Ammon's horn (tissue), 1 donor: Measurements from ENCODE around the gene C5orf15.
"Not testable (repeated sequence)": the region's sequence is repeated elsewhere in the genome, so short reads cannot be mapped to it uniquely, and the experiment has no call there.

ENCODE experiments used
- DNase-seq: peaks from one replicate; pipeline ENCODE4 v3.0.0-alpha.2; 2016; ENCODE audit warnings: low spot score

Gene C5orf15

GRCh38 chr5:133937628-133938027 lies 30.8 kb downstream of the C5orf15 start:
- DNase-seq: not testable (repeated sequence)

GRCh38 chr5:133936651-133937015 lies 31.8 kb downstream of the C5orf15 start:
- DNase-seq: no peak

- not testable (repeated sequence) for DNase-seq
Observed at GRCh38 chr5:133935991-133936650, 32.3 kb downstream of the C5orf15 start.

- no peak for DNase-seq
Observed at GRCh38 chr5:133935667-133935940, 32.8 kb downstream of the C5orf15 start.

- DNase-seq: no peak
Observed at GRCh38 chr5:133934822-133935666, 33.4 kb downstream of the C5orf15 start.

GRCh38 chr5:133934311-133934710 lies 34.1 kb downstream of the C5orf15 start:
- DNase-seq: no peak

- DNase-seq: no peak
Observed at GRCh38 chr5:133933670-133934295, 34.6 kb downstream of the C5orf15 start.

GRCh38 chr5:133933169-133933509 lies 35.3 kb downstream of the C5orf15 start:
- DNase-seq: no peak

GRCh38 chr5:133932441-133933168 lies 35.8 kb downstream of the C5orf15 start:
- DNase-seq: peak; percentile 61

- no peak for DNase-seq
Observed at GRCh38 chr5:133931546-133931945, 36.9 kb downstream of the C5orf15 start.

- no peak for DNase-seq
Observed at GRCh38 chr5:133930813-133931090, 37.7 kb downstream of the C5orf15 start.

GRCh38 chr5:133930061-133930812 lies 38.2 kb downstream of the C5orf15 start:
- DNase-seq: peak; percentile 38

- no peak for DNase-seq
Observed at GRCh38 chr5:133928587-133929393, 39.6 kb downstream of the C5orf15 start.

GRCh38 chr5:133927300-133928180 lies 40.9 kb downstream of the C5orf15 start:
- no peak for DNase-seq

- no peak for DNase-seq
Observed at GRCh38 chr5:133926489-133927299, 41.7 kb downstream of the C5orf15 start.

- no peak for DNase-seq
Observed at GRCh38 chr5:133925866-133926488, 42.4 kb downstream of the C5orf15 start.

- DNase-seq: no peak
Observed at GRCh38 chr5:133925269-133925668, 43.2 kb downstream of the C5orf15 start.

GRCh38 chr5:133924221-133924920 lies 44.1 kb downstream of the C5orf15 start:
- DNase-seq: peak; percentile 49
